HG03025 (cell line): Measurements from ENCODE around the gene TNFRSF25.
"Not testable (repeated sequence)": the region's sequence is repeated elsewhere in the genome, so short reads cannot be mapped to it uniquely, and the experiment has no call there.

Source experiments
- ATAC-seq: cut with Tn5 transposase; IDR thresholded peaks from one replicate; pipeline ENCODE4 v1.9.1; 2021; ENCODE audit warnings: mild to moderate bottlenecking, moderate library complexity; ENCODE audit not compliant: unreplicated experiment, low FRiP score

TNFRSF25 gene

DNA sequence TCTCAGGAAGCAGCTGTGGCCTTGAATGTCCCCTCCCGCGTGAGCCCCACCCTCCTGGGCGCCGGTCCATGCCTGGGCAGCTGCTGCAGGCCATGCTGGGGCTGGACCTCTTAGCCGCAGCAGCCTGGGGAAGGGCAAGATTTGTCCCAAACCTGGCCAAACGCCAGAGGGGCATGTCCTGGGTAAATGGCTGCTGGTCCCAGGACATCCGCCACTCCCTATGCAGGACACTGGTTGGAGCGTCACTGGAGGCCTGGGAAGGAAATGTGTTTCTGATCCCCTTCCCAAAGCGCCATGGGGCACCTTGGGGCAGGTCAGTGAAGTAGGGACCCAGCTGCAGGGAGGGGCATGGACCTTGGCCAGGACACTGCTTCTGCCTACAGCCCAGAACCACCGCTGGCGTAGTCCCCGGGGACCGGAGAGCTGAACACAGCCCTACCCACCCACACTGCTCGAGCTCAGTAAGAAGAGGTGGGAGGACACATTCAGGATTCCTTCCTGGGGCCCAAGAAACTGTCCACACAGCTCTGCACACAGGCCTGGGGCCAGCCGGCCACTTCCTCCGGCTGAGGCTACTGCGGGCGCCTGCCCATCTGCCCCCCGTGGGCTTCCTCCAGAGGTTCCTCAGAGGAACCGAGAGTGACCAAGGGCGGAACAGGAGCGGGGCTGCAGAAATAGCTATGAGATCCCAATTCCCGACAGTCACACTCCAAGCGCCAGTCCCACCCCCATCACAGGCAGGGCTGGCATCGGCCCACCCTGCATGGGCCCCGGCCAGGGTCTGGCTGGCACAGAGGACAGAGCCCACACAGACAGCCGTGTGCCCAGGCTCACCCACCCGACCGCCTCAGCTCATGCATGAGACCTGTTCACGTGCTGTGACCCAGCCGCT is 36.3 kb upstream of the TNFRSF25 start:
- no peak for ATAC-seq

DNA sequence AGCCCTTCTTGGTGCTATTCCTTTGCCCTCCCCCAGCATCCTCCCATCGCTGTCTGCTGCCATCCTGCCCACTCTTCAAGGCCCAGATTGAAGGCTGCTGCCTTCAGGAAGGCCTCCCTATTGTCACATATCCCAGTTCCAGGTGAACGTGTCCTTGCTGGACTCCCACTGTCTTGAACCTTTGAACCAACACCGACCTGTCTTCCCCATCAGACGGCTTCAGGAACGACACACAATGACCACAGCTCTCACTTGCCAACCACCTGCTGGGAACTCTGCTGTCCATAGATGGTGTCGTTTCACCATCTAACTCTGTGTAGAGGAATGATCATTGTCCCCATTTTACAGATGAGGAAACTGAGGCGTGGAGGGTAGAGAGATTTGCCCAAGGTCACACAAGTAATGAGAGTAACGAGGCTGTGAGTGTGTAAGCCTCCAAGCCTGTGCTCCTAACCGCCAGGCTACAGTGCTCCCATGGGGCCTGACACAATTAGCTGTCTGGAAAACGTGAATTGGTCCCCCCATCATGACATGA is 35.4 kb upstream of the TNFRSF25 start:
- ATAC-seq: no peak

DNA sequence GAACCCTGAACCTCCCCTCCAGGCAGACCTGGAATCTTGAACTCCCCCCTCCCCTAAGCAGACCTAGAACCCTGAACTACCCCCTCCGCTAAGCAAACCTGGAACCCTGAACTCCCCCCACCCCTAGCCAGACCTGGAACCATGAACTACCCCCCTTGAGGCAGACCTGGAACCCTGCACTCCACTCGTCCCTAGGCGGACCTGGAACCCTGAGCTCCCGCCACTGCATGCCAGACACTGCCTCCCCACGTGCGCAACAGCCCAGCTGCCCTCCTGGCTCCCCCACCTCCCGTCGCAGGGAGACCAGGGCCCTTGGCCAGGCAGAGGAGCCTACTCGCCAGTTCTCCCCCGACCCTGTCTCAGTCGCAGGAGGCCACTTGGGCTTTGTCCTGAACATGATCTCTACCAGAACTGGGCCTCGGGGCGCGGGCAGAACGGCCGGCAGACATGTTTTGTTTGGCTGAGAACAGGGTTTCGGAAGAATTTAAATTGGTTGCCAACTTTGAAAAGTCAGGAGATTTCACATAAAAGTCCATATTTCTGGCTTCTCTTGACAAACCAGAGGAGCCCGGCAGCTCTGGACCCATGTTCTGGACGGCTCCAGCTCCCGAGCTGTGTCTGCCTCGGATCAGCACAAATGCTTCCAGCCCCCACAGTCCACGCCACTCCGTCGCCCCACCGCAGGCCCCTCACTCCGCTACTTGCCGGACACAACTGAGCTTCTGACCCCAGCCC is 34.7 kb upstream of the TNFRSF25 start:
- no peak for ATAC-seq

DNA sequence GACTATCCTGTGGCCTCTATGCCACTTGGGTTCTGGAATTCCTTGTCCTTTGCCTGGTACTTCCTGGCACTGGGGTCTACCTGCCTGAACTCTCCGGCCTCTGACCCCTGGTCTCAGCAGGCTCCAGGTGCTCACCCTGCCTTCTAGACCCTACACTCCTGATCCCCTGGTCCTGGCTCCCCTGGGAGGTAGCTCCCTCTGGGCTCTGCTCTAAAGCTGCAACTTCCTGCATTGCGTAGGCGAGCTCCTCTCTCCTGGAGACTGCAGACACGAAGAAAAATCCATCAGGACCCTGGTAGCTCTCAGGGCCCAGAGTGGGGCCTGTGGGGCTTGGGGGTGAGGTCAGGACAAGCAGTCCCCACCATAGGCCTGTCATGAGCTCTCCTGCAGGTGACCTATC is 33.3 kb upstream of the TNFRSF25 start:
- ATAC-seq: no peak

DNA sequence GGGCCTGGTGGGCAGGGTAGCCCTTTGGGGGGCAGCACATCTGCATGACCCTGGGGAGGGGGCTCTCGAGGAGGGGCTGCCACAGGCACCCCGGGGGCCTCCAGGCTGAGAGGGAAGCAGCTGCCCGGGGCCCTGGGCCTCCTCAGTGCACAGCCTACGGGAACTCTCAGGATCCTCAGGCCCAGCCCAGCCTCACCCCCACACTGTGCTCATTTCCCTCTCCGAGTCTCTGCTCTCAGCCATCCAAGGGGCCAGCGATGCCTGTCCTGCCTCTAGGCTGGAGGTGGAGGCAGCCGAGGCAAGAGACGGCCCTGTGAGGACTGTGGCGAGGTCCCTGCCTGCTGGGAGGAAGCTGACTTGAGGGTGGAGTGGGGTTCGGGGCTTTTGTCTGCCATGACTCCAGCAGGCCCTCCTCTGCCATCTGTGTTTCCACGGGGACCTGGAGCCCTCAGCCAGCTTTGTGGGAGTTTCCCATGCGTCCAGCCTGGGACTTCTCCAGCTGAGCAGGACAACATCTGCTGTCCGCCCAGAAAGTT is 32.7 kb upstream of the TNFRSF25 start:
- no peak for ATAC-seq

DNA sequence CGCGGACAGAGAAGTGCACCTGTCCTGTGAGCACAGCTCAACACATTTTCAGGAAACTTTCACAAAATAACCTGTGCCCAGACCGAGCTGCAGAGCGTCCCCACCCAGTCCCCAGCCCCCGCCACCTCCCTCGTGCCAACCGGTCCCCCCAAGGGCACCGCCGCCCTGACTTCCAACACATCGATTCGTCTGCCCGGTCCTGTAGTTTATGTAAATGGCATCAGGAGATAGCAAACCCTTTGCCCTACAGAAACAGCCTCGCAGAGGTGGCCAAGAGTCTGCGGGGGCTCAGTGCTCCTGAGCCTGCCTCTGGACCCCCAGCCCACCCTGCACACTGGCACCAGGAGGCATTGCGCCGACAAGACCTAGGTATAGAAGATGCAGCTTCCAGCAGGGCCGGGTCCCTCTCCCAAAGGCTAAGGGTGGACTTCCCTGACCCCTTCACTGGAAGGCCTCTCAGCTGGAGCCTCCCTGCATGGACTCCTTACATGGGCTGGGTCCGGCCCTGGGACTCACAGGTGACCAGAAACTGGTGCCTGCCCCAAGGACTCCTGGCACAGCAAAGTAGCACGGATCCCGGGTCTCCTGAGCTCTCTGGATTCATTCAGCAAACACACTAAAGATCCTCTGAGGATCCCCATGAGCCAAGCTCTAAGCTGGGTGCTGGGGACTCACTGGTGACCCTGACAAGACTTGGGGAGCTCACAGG is 32.0 kb upstream of the TNFRSF25 start:
- ATAC-seq: no peak

DNA sequence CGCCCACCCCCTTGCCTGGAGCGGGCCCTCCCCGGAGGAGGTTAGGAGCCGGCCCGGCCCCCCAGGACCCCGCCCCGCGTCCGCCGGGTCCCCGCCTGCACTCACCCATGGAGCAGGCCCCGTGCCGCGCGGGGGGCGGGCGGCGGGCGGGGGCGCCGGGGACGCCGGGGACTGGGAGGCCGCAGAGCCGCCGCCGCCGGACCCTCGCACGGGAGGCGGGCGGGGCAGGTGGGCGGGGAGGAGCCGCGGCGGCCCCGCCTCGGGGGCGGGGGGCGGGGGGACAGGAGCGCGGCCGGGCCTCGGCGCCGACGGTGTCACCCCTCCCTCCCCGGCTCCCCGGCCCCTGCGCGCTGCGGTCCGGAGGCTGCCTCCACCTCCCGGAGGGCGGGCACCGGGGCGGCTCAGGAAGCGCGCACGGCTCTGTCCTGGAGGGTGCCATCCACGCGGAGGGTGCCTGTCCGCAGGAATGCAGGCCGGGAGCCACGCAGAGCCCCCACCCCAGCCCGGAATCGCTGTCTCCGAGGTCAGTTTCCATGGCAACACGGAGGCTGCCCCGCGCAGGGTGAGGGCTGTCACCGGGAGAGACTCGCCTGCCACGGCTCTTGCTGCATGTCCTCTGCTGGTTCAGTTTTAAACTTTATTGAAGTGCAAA is 31.4 kb upstream of the TNFRSF25 start:
- ATAC-seq: no peak

DNA sequence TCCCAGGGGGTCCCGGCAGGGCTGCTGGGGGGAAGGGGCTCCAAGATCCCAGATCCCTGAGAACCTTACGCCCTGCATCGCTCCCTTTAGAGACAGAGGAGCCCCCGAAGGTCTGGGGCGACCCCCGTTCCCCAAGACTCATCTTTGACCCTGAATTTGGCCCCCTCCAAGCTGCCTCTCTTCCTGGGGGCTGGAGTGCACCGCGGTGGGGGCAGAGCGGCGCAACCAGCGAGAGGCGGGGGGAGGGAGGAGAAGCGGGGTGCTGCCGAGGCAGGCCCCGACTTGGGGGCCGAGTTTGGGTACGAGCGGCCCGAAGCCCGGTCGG is 30.9 kb upstream of the TNFRSF25 start:
- ATAC-seq: no peak

DNA sequence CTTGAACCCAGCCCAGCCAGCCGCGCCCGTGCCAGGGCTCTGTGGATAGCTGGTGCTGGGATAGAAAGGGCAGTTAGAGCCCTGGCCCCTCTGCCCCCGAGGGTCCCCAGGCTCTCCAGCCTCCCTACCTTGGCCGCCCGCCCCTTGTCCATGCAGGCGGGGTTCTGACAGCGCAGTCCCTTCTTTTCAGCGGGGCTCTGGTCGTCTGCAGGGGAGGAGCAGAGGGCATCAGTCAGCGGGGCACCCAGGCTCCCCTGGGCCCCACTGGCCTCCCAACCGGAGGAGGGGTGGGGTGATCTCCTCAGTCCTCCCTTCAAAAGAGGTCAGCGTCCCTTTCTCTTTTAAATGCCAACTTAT is 30.4 kb upstream of the TNFRSF25 start:
- no peak for ATAC-seq

DNA sequence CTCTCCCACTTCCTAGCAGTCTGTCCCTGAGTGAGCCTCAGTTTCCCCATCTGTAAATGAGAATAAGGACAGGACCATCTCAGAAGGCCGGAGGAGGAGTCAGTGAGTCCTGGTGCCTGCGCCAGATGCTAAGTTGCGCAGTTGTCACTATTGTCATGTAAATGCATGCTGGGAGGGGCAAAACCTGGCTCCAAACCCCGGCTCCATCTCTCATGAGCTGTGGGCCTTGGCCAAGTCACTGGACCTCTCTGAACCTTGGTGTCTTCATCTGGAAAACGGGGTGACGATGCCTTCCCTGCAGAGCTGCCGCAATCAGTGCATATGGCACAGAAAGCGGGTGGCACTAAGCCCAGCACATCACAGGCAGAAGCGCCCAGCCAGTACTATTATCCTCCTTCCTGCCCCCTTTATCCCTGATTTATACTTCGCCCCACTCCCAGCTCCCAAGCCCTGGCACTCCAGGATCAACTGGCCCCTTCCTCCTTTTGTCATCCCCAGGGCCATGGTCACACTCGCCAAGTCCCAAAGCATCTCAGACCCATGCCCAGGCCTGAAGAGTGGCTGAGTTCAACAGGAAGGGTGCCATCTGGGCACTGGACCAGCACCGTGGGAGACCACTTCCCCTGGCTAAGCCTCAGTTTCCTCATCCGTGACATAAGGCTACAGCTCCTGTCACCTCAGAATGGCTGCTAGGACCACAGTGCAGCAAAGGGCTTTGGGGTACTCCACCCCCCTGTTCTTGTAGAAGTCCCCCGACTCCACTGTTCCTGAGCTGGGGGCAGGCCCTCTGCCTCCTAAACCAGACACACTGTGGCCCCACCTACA is 29.8 kb upstream of the TNFRSF25 start:
- ATAC-seq: no peak

DNA sequence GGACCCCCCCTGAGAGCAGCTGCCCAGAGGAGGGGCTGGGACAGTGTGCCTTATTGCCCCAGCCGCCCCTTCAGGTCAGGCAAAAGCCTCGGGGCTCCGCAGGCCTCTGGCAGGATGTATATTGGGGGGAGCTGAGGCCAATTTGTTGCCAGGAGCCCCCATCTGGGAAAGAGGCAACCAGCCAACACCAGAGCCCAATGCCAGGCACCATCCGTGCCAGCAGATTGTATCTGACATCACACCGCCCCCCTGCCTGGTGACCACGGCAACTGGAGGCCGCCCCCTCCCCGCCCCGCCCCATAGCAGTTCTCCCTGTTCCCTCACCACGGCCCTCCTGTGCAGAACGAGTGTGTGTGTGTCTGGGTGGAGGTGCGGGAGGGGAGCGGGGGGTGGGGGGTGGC is 29.1 kb upstream of the TNFRSF25 start:
- no peak for ATAC-seq

DNA sequence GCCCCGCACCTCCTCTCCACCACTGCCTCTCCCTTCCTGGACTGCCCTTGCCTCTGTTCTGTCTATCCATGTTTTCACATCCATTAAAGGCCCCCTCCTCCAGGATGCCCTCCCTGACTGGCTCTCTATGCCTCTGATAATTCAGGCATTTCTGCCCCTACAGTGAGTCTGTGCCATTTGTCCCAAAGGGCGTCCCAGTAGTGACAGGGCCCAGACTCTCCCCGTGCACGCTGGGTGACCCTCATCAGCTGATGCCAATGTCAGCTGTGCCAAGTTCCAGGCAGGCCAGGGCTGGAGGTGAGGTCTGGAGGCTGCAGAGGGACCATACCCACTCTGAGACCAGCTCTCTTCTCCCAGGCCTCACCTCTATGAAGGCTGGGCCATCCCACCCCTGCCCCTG is 28.7 kb upstream of the TNFRSF25 start:
- no peak for ATAC-seq

DNA sequence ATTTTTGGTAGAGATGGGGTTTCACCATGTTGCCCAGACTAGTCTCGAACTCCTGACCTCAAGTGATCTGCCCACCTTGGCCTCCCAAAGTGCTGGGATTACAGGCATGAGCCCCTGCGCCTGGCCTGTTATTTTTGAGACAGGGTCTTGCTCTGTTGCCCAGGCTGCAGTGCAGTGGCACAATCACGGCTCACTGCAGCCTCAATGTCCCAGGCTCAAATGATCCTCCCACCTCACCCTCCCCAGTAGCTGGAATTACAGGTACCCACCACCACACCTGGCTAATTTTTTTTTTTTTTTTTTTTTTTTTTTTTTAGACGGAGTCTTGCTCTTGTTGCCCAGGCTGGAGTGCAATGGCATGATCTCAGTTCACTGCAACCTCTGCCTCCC is 27.9 kb upstream of the TNFRSF25 start:
- ATAC-seq: not testable (repeated sequence)

DNA sequence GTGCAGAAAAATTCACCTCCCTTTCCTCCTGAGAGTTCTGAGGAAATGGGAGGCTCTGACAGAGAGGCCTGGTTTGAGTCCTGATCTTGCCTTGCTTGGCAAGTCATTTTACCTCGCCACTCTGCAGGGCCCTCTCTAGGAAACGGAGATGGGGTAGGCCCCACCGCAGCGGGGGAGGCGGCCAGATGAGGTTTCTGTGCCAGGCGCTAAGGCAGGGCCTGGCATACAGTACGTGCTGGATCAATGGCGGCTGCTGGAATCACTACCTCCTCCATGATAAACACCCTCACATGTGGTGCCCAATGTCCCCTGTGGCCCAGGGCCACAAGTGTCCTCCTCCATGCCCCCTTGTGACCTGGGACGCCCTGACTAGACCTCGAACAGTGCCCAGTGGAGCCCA is 26.0 kb upstream of the TNFRSF25 start:
- ATAC-seq: no peak

DNA sequence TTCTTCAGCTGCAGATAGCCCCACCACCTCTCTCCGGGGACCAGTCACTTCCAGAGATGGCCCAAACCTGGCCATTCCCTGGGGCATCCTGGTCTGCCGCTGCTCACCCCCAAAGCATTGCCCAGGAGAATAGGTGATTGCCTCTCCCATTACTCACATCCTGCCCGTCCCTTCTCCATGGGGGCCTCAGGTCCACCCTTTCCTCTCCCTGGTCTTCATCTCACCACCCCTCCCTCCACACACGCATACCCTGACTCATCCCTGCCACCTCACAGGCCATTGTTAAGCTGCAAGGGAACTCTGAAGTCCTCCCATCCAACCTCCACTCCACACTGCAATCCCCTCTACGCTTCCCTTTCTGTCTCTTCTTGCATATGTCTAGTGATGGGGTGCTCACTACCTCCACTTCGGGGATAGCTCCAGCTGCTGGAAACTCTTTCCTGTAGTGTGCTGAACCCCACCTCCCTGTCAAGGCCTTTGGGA is 25.5 kb upstream of the TNFRSF25 start, which contains the start of gene PLEKHG5:
Gene PLEKHG5 (minus strand): TSS at position 188 of the 483 bp plus-strand sequence. CDS start 14,096 bp downstream, outside the sequence.
- no peak for ATAC-seq

DNA sequence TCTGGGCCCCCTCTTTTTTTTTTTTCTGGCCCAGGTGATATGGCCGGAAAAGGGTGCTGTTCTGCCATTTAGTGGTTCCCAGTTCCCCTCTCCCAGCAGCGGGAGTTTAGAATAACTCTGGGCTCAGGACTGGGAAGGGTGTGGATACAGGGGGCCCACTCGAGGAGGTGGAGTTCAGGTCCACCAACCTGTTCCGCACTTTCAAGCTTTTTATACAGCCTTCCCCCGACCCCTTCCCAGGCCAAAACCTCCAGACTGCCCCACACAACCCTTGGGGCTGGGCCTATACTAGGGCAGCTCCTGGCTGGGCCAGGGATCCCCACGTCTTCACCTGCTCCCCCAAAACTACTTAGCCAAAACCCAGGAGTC is 25.1 kb upstream of the TNFRSF25 start:
- ATAC-seq: no peak

DNA sequence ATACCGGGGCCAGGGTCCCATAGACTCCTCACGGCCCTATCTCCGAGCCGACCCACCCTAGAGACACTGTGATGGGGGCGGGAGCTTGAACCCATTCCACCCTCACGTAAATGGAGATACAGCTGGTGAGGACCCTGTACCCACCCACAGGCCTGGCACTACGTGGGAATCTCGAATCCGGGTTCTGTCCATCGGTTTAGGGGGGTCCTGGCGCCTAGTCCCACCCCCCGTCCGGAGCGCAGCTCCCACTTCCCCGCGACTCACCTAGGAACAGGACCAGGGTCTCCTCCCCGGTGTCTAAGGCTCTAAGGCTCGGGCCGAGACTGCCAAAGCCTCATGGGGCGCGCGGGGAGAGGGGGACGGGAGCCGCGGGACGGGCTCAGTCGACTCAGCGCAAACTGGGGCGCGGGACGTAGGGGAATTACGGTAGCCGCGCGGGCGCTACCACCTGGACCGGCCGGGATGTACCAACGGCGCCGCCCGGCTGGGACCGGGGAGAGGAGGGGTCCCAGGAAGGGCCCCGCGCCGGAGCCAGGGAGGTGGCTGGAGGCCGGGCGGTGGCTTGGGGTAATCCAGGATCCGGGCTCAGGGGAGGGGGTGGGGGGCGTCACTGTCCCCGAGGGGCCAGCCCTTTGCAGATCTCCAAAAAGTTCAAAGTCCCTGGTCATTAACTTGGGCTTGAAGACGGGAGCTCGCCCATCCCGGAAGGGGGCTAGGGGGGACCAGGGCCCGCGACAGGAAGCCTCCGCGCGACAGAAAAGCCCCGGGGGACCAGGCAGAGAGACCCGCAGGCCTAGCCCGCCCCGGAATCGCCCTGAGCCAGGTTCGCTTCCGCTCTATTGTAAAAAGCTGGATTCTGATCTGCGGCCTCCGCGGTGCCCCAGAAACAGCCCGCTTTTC is 24.5 kb upstream of the TNFRSF25 start:
- ATAC-seq: no peak

DNA sequence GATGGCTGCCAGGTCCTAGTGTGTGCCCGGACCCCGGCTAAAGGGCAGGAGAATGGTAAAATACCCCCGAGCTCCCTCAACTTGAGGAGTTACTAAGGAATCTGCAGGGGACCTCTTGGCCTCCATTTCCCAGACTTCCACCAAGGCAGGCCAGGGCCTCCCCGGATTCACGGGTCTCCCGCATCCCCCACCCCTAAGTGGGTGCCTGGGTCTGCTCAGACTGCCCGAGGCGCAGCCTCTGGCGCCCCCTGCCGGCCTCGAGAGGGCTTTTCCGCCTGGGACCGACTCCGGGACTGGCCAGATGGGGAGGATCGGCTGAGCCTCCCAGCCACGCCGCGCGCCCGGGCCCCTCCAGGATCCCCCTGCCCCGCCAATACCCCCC is 23.8 kb upstream of the TNFRSF25 start:
- ATAC-seq: no peak
